GM12801 (cell line): ENCODE data around the gene MTHFR.

Experiments used
- TF ChIP-seq, protein P1 (sequence below): IDR thresholded peaks from one replicate; pipeline ENCODE4 v1.5.1; 2011; ENCODE audit warnings: control low read depth; ENCODE audit not compliant: insufficient read length; ENCODE audit errors: extremely low read depth

Gene MTHFR

DNA sequence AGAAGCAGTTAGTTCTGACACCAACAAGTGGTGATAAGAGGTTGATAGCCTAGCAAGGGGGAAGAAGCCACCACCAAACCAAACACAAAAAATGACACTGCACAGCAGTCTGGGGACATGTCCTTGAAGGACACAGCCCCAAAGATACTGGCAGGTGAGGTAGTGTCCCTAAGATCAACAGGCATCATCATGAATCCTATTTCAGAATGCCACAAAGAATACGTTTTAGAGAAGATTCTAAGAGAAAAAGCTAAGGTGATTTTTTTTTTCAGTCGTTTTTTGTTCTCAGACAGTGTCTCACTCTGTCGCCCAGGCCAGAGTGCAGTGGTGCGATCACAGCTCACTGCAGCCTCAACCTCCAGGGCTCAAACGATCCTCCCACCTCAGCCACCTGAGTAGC, 19.6 kb downstream of the MTHFR start:
- TF ChIP-seq, protein P1, sequence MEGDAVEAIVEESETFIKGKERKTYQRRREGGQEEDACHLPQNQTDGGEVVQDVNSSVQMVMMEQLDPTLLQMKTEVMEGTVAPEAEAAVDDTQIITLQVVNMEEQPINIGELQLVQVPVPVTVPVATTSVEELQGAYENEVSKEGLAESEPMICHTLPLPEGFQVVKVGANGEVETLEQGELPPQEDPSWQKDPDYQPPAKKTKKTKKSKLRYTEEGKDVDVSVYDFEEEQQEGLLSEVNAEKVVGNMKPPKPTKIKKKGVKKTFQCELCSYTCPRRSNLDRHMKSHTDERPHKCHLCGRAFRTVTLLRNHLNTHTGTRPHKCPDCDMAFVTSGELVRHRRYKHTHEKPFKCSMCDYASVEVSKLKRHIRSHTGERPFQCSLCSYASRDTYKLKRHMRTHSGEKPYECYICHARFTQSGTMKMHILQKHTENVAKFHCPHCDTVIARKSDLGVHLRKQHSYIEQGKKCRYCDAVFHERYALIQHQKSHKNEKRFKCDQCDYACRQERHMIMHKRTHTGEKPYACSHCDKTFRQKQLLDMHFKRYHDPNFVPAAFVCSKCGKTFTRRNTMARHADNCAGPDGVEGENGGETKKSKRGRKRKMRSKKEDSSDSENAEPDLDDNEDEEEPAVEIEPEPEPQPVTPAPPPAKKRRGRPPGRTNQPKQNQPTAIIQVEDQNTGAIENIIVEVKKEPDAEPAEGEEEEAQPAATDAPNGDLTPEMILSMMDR = no peak

DNA sequence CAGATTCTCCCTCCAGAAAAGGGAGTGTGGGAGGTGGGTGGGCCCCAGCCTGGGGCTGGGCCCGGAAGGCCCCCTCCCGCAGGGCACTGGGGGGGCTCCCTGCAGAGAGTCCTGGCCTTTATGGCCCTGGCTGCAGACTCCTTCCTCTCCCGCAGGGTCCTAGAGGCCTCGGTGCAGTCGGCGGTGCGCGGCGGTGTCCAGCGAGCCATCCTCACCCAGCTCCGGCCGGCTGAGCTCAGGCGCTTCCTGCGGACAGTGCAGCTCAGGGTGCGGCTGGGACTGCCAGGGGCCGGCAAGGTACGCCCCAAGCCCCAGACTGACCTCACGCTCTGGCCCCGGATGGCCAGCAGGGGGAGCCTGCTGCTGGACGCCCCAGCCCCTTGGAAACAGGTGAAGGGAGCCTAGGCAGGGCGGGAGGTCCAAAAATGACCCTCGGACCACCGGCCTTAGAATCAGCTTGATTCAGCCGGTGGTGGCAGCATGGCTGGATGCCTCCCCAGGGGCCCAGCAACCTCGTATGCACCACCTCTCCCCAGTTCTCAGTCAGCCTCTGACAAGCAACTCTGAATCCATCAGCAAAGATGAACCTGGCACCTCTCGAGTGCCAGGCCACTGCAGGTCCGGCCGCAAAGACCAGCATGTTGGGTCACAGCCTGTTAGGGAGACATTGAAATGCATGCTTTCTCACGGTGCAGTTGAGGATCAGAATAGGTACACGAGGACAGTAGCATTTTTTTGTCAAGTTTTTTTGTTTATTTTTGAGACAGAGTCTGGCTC, 20.6 kb downstream of the MTHFR start:
- TF ChIP-seq, protein P1 = no peak

DNA sequence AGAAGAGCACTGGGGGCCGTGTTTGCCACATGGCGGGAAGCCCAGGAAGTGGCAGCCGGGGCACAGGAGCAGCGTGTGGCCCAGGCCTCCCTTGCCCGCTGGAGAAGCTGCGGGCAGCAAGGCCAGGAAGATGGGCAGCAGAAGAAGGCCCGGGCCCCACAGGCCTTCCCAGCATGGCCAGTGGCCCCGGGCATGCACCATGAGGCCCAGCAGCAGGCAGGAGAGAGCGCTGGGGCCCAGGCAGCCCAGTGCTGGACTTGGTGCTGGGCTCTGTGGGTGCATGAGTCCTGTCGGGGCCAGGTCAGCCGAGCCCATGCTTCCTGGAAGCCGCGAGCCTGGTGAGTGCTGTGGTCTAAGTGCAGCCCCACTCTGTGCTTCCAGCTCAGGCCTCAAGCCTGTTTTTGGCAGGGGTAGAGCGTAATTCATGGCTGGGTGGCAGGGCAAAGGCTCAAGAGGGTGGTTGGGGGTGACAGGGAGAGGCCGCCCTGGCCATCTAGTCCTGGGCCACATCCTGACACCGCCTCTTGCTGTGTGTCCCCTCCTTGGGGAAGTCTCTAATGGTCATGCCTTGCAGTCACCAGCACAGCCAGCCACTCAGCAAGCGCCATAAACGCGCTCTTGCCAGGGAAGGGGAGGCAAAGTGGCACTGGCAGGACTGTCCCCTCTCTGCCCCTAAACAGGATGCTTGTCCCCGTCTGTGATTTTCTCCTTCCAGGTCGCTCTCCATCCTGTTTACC, 21.3 kb downstream of the MTHFR start:
- TF ChIP-seq, protein P1 = no peak

DNA sequence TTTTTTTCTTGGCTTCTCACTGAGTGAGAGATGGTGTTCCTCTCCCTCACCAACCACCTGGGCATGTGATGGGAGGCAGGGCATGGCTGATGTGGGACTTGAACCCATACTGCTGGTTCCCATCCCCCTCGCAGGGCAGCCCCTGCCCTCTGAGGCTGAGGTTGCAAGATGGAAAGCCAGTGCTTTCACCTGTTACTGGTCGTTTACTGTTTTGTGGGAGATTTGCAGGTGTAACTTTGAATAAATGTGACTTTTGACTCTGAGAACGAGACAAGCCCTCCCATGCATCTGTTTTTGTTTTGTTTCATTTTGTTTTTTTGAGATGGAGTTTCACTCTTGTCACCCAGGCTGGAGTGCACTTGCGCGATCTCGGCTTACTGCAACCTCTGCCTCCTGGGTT, 22.2 kb downstream of the MTHFR start:
- TF ChIP-seq, protein P1 = no peak

DNA sequence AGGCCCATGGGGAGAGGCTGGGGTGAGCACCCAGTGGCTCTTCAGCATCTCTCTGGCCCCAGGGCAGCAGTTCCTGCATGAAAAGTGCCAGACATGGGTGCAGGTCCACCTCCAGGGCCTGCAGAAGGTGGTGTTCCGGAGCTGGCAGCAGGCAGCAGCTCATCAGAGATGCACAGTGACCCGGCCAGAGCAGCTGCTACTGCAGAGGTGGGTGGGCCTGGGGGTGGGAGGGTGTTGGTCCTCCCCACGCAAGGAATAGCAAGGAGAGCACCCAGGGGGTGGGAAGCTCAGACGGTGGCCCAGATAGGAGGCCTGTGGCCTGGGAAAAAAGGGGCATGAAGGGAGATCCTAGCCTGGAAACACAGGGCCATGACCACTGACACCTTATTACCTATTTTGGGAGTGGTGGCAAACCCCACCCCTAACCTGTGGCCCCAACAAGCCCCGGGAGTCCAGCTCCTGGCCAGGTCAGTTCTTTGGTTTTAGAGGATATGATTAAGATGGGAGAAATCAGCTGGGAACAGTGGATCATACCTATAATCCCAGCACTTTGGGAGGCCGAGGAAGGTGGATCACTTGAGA, 23.5 kb downstream of the MTHFR start:
- TF ChIP-seq, protein P1 = no peak

DNA sequence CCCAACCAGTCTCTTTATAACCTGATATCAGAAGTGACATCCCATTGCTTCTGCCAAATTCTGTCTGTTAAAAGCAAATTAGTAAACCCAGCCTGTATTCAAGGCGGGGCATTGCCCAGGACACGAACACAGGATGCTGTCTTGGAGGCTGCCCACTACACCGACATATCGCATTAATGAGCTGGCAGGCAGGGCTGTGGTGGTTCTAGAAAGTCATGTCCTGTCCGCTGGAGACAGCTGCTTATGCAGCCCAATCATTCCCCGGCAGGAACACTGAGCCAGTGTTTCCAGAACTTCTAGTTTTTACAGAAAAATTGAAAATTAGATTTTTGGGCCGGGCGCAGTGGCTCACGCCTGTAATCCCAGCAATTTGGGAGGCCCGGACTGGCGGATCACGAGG, 24.5 kb downstream of the MTHFR start:
- TF ChIP-seq, protein P1 = no peak

DNA sequence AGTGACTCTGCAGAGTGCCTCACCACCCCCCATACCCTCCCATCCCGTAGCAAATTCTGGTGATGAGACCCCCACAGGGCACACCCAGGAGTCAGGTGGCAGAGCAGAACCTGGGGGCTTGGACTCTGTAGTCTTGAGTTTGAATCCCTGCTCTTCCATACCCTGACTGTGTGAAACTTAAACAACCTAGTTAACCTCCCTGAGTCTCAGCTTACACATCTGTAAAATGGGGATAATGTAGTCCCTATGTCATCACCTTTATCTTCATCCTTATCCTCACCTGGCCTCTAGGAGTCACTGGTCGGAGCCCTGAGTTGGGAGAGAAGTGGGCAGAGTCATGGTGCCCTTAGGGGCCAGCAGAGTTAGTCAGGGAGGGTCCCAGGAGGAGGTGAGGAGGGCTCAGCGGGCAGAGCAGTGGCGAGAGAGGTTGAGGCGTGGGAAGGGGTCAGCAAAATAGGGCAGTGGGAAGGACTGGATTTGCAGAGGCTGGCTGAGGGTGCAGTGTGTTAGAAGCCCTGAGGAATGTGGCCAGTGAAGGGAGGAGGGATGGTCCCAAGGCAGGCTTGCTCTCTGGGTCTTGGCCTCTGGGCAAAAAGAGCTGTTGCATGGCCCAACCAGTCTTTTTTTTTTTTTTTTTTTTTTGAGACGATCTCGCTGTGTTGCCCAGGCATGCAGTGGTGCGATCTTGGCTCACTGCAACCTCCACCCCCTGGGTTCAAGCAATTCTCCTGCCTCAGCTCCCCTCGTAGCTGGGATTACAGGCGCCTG, 25.2 kb downstream of the MTHFR start:
- TF ChIP-seq, protein P1 = no peak
